AG09319 (cell line): ENCODE results near the gene ZNF319.
"Not testable (repeated sequence)": the region's sequence is repeated elsewhere in the genome, so short reads cannot be mapped to it uniquely, and the experiment has no call there.

Experiments used
- DNase-seq: peaks from one replicate; pipeline ENCODE4 v3.0.0-alpha.2; 2010; ENCODE audit warnings: low read depth; ENCODE audit errors: extremely low read depth
- TF ChIP-seq, protein P1 (sequence below): IDR thresholded peaks from 2 replicates; pipeline ENCODE4 v1.5.1; 2011; ENCODE audit warnings: low read depth, mild to moderate bottlenecking, inconsistent platforms, low read length, moderate library complexity

The ZNF319 gene

GRCh38 chr16:58009856-58010416 lies 9.5 kb upstream of the ZNF319 start:
- TF ChIP-seq, protein P1, sequence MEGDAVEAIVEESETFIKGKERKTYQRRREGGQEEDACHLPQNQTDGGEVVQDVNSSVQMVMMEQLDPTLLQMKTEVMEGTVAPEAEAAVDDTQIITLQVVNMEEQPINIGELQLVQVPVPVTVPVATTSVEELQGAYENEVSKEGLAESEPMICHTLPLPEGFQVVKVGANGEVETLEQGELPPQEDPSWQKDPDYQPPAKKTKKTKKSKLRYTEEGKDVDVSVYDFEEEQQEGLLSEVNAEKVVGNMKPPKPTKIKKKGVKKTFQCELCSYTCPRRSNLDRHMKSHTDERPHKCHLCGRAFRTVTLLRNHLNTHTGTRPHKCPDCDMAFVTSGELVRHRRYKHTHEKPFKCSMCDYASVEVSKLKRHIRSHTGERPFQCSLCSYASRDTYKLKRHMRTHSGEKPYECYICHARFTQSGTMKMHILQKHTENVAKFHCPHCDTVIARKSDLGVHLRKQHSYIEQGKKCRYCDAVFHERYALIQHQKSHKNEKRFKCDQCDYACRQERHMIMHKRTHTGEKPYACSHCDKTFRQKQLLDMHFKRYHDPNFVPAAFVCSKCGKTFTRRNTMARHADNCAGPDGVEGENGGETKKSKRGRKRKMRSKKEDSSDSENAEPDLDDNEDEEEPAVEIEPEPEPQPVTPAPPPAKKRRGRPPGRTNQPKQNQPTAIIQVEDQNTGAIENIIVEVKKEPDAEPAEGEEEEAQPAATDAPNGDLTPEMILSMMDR, result no peak
- no peak for DNase-seq

GRCh38 chr16:58004736-58005135 lies 4.3 kb upstream of the ZNF319 start:
- DNase-seq, result not testable (repeated sequence)

GRCh38 chr16:58002936-58003335 lies 2.5 kb upstream of the ZNF319 start:
- TF ChIP-seq, protein P1, result no peak
- no peak for DNase-seq

GRCh38 chr16:58002416-58002800 lies 1.9 kb upstream of the ZNF319 start:
- TF ChIP-seq, protein P1, result no peak
- no peak for DNase-seq

DNA sequence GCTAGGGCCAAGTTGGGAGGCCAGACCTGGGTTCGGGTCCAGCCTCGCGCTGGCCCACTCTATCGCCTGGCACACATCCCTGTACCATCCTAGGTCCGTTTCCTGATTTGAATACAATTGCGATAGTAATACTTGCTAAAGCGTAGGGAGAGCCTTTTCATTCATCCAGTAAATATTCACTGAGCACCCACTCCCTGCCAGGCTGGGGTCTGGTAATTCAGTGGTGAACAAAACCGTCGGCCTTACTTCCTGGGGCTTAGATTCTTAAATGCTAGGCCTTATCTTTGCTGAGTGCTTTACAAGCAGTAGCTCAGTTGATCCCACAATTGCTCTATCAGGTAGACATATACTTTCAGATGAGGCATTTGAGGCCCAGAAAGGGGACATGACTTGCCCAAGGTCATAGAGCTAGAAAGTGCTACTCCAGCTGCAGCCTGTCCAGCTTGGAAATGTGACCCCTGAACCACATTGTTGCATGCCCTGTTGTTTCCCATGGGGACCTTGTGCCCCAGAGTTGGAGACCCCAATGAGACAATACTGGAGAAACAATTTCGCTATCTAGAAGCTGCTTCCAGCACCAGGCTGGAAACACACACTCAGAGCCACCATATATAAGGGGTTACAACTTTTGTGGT lies 1.4 kb upstream of the ZNF319 start:
- TF ChIP-seq, protein P1, result no peak
- no peak for DNase-seq

DNA sequence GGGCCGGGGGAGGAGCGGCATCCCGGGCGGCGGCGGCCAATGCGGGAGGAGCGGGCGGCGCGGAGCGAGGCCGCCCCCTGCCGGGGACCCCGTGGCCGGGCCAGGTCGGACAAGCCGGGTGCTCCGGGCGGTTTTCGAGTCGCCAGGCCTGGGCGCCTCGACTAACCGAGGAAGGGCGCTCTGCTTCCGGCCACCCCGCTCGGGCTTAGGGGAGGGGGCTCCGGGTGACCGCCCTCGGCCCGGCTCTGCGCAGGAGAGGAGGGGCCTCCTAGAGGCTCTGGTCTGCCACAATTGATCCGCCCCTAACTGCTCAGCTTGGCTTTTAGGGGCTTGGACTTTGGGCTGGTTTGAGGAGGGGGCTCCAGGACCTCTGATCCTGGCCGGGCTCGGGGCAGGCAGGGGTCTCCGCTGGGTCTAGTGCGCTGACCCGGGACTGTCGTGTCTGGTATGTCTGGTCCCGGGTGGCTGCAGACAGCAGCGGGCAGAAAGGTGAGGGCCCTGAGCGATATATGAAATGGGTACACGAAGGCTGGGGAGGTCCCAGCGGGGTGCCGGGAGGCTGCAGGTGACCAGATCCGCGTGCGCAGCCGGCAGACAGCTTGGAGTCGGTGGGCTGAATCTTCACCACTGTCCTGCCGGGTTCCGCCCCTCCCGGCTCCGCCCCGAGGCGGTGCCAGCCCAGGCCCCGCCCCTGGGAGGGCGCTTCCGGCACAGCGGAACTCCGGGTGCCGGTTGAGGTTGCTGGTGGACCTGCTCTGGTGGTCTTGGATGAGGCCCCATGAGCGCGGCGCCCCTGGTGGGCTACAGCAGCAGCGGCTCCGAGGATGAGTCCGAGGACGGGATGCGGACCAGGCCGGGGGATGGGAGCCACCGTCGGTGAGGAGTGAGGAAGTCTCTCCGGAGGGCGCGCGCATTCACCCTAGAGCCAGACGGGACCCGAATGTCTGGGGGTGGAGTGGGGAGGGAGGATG lies 519 bp upstream of the ZNF319 start, which contains the start of gene USB1:
Gene USB1, plus strand, starts transcription at position 702 of the 971 bp plus-strand sequence. Its CDS starts 77 bp downstream, at position 779.
- DNase-seq, result peak; percentile 41
- TF ChIP-seq, protein P1, result peak; percentile 45

- DNase-seq, result no peak
- TF ChIP-seq, protein P1, result no peak
These were observed 1.0 kb downstream of the ZNF319 start for GRCh38 chr16:57999366-57999970.
